Mucosa of rectum (tissue), 2 donors: ENCODE data around the gene NR6A1.

Experiments
- H3K27ac ChIP-seq, 2 donors: one replicate each; pipeline ENCODE4 v1.7.0; 2013; ENCODE audit warnings: inconsistent platforms in 2 of 2, low read depth in 2 of 2, low read length in 2 of 2
- H3K27me3 ChIP-seq, 2 donors: one replicate each; pipeline ENCODE4 v1.7.0; 2013; ENCODE audit warnings: low read length in 2 of 2; ENCODE audit not compliant: control insufficient read depth in 2 of 2, insufficient read depth in 2 of 2
- H3K36me3 ChIP-seq, 2 donors: one replicate each; pipeline ENCODE4 v1.7.0; 2013; ENCODE audit warnings: low read length in 2 of 2; ENCODE audit not compliant: control insufficient read depth in 2 of 2, insufficient read depth in 2 of 2
- H3K4me1 ChIP-seq, 2 donors: one replicate each; pipeline ENCODE4 v1.7.0; 2013; ENCODE audit warnings: low read length in 2 of 2, mild to moderate bottlenecking in 1 of 2; ENCODE audit not compliant: control insufficient read depth in 2 of 2, insufficient read depth in 2 of 2
- H3K4me3 ChIP-seq, 2 donors: one replicate each; pipeline ENCODE4 v1.7.0; 2013; ENCODE audit warnings: low read length in 2 of 2
- H3K9ac ChIP-seq, 2 donors: one replicate each; pipeline ENCODE4 v1.7.0; 2013; ENCODE audit warnings: low read length in 2 of 2, low read depth in 1 of 2, mild to moderate bottlenecking in 1 of 2
- H3K9me3 ChIP-seq, 2 donors: one replicate each; pipeline ENCODE4 v1.7.0; 2013; ENCODE audit warnings: low read length in 2 of 2; ENCODE audit not compliant: control insufficient read depth in 2 of 2
- donor health status: healthy.
- donor health status: Normal muscosa, but diverticular disease.

Gene NR6A1

GRCh38 chr9:124510650-124511425 lies 260.3 kb downstream of the NR6A1 start:
- H3K36me3 ChIP-seq: no peaks in the 10 kb centered on the region
- no peaks in the 10 kb centered on the region for H3K4me1 ChIP-seq
- H3K27ac ChIP-seq: no peak overlapping the region
- H3K27me3 ChIP-seq: peaks cover under 1 to 3% of the 10 kb centered on the region in 2 donors
- no peak overlapping the region for H3K4me3 ChIP-seq
- H3K9me3 ChIP-seq: no peaks in the 10 kb centered on the region
- H3K9ac ChIP-seq: no peak overlapping the region

GRCh38 chr9:124507880-124508423 lies 263.2 kb downstream of the NR6A1 start:
- no peak overlapping the region for H3K27ac ChIP-seq
- H3K4me1 ChIP-seq: no peaks in the 10 kb centered on the region
- peaks cover 20 to 22% of the 10 kb centered on the region in 2 donors for H3K27me3 ChIP-seq
- H3K9ac ChIP-seq: no peak overlapping the region
- H3K9me3 ChIP-seq: no peaks in the 10 kb centered on the region
- no peak overlapping the region for H3K4me3 ChIP-seq
- no peaks in the 10 kb centered on the region for H3K36me3 ChIP-seq

GRCh38 chr9:124506931-124507879 lies 263.9 kb downstream of the NR6A1 start, which contains the start of gene NR5A1:
NR5A1 (minus strand) TSS chr9:124507399; CDS start chr9:124503395, 4,004 bp downstream.
- Histone ChIP-seq H3K36me3 (no peaks in the 10 kb centered on the region), H3K4me3 (no peak within 1 kb of the TSS), H3K9ac (no peak within 1 kb of the TSS), H3K4me1 (no peaks in the 10 kb centered on the region), H3K9me3 (no peaks in the 10 kb centered on the region), H3K27ac (no peak within 1 kb of the TSS), H3K27me3 (peaks cover 23 to 26% of the 10 kb centered on the region in 2 donors)

GRCh38 chr9:124506433-124506832 lies 264.7 kb downstream of the NR6A1 start:
- H3K27ac ChIP-seq: no peak overlapping the region
- H3K9me3 ChIP-seq: no peaks in the 10 kb centered on the region
- H3K36me3 ChIP-seq: no peaks in the 10 kb centered on the region
- H3K9ac ChIP-seq: no peak overlapping the region
- H3K27me3 ChIP-seq: peaks cover 25 to 34% of the 10 kb centered on the region in 2 donors
- no peak overlapping the region for H3K4me3 ChIP-seq
- H3K4me1 ChIP-seq: no peaks in the 10 kb centered on the region

- Histone ChIP-seq H3K4me3 (no peak overlapping the region), H3K9me3 (no peaks in the 10 kb centered on the region), H3K27ac (no peak overlapping the region), H3K9ac (no peak overlapping the region), H3K27me3 (peaks cover 25 to 37% of the 10 kb centered on the region in 2 donors), H3K4me1 (no peaks in the 10 kb centered on the region), H3K36me3 (no peaks in the 10 kb centered on the region)
Observed at GRCh38 chr9:124505901-124506346, 265.2 kb downstream of the NR6A1 start.

GRCh38 chr9:124505006-124505900 lies 265.9 kb downstream of the NR6A1 start:
- Histone ChIP-seq H3K27ac (no peak overlapping the region), H3K36me3 (no peaks in the 10 kb centered on the region), H3K27me3 (peaks cover 25 to 40% of the 10 kb centered on the region in 2 donors), H3K4me3 (no peak overlapping the region), H3K9me3 (no peaks in the 10 kb centered on the region), H3K9ac (no peak overlapping the region), H3K4me1 (no peaks in the 10 kb centered on the region)

- Histone ChIP-seq H3K27me3 (peaks cover 25 to 40% of the 10 kb centered on the region in 2 donors), H3K27ac (no peak overlapping the region), H3K36me3 (no peaks in the 10 kb centered on the region), H3K9ac (no peak overlapping the region), H3K4me1 (no peaks in the 10 kb centered on the region), H3K9me3 (no peaks in the 10 kb centered on the region), H3K4me3 (no peak overlapping the region)
Observed at GRCh38 chr9:124504530-124505005, 266.5 kb downstream of the NR6A1 start.

- H3K4me3 ChIP-seq: no peak overlapping the region
- H3K4me1 ChIP-seq: no peaks in the 10 kb centered on the region
- no peaks in the 10 kb centered on the region for H3K9me3 ChIP-seq
- H3K27me3 ChIP-seq: peaks cover 25 to 40% of the 10 kb centered on the region in 2 donors
- no peaks in the 10 kb centered on the region for H3K36me3 ChIP-seq
- no peak overlapping the region for H3K9ac ChIP-seq
- H3K27ac ChIP-seq: no peak overlapping the region
Observed at GRCh38 chr9:124503713-124504529, 267.2 kb downstream of the NR6A1 start.
